HL-60 (cell line): Measurements from ENCODE around the gene WIPF1.

Source experiments
- DNase-seq, 2 experiments: peaks; one replicate each; pipeline ENCODE4 v3.0.0-alpha.2; 2010 to 2020; ENCODE audit warnings: low read depth in 1 of 2, low spot score in 1 of 2
- H3K27ac ChIP-seq: fragments of 250-450 bp; sonication (Bioruptor Pico); replicated peaks from 2 replicates; pipeline ENCODE4 v1.5.1; 2020; ENCODE audit warnings: mild to moderate bottlenecking, moderate library complexity
- H3K27me3 ChIP-seq: fragments of 250-450 bp; sonication (Bioruptor Pico); 2 replicates; pipeline ENCODE4 v1.5.1; 2021; ENCODE audit warnings: mild to moderate bottlenecking, moderate library complexity; ENCODE audit not compliant: insufficient read depth, poor library complexity, severe bottlenecking
- H3K4me3 ChIP-seq: replicated peaks from 2 replicates; pipeline ENCODE4 v1.5.1; 2011; ENCODE audit warnings: mild to moderate bottlenecking, control low read depth, low read length; ENCODE audit not compliant: insufficient read depth
- GABPA ChIP-seq: IDR thresholded peaks from 2 replicates; pipeline ENCODE4 v1.6.1; 2012; ENCODE audit warnings: low read depth
- POLR2AphosphoS5 ChIP-seq: IDR thresholded peaks from 2 replicates; pipeline ENCODE4 v1.6.1; 2012; ENCODE audit warnings: low read depth
- SPI1 ChIP-seq: IDR thresholded peaks from 2 replicates; pipeline ENCODE4 v1.6.1; 2012; ENCODE audit warnings: low read depth, mild to moderate bottlenecking, borderline replicate concordance
- TF ChIP-seq, protein P1 (sequence below): IDR thresholded peaks from one replicate; pipeline ENCODE4 v1.5.1; 2011; ENCODE audit warnings: low read length, control low read depth, inconsistent platforms; ENCODE audit not compliant: insufficient read depth
- TF ChIP-seq, protein P2 (sequence below): IDR thresholded peaks from 2 replicates; pipeline ENCODE4 v1.6.1; 2012; ENCODE audit warnings: low read depth; ENCODE audit not compliant: insufficient replicate concordance

WIPF1 gene

DNA sequence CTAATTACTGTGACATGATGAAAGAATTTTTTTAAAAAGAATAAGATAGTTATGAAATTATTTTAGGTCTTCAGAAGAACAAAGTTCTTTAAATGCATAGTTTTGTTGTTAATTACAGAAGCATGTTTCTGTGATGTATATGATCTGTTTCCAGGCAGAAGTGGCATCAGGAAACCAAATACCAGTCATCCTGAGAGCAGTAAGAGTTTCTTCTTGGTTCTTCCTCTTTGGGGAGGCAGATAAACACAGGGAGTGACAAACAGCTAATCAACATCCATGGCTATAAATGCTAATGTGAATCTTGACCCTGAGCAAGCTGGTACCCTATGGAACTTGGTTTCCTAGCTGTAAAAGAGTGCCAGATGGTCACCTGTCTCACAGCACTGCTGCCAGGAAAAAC lies 29.2 kb downstream of the WIPF1 start:
- DNase-seq, result no peak
- TF ChIP-seq POLR2AphosphoS5 (no peak), GABPA (no peak)
- Histone ChIP-seq H3K27ac (no peak overlapping the region), H3K27me3 (no peaks in the 10 kb centered on the region), H3K4me3 (no peak overlapping the region)

- H3K4me3 ChIP-seq, result no peak overlapping the region
- no peak overlapping the region for H3K27ac ChIP-seq
- H3K27me3 ChIP-seq, result no peaks in the 10 kb centered on the region
- no peak for DNase-seq
- no peak for TF ChIP-seq POLR2AphosphoS5
- TF ChIP-seq SPI1, result no peak
- TF ChIP-seq, protein P1, sequence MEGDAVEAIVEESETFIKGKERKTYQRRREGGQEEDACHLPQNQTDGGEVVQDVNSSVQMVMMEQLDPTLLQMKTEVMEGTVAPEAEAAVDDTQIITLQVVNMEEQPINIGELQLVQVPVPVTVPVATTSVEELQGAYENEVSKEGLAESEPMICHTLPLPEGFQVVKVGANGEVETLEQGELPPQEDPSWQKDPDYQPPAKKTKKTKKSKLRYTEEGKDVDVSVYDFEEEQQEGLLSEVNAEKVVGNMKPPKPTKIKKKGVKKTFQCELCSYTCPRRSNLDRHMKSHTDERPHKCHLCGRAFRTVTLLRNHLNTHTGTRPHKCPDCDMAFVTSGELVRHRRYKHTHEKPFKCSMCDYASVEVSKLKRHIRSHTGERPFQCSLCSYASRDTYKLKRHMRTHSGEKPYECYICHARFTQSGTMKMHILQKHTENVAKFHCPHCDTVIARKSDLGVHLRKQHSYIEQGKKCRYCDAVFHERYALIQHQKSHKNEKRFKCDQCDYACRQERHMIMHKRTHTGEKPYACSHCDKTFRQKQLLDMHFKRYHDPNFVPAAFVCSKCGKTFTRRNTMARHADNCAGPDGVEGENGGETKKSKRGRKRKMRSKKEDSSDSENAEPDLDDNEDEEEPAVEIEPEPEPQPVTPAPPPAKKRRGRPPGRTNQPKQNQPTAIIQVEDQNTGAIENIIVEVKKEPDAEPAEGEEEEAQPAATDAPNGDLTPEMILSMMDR, result no peak
- TF ChIP-seq, protein P2, sequence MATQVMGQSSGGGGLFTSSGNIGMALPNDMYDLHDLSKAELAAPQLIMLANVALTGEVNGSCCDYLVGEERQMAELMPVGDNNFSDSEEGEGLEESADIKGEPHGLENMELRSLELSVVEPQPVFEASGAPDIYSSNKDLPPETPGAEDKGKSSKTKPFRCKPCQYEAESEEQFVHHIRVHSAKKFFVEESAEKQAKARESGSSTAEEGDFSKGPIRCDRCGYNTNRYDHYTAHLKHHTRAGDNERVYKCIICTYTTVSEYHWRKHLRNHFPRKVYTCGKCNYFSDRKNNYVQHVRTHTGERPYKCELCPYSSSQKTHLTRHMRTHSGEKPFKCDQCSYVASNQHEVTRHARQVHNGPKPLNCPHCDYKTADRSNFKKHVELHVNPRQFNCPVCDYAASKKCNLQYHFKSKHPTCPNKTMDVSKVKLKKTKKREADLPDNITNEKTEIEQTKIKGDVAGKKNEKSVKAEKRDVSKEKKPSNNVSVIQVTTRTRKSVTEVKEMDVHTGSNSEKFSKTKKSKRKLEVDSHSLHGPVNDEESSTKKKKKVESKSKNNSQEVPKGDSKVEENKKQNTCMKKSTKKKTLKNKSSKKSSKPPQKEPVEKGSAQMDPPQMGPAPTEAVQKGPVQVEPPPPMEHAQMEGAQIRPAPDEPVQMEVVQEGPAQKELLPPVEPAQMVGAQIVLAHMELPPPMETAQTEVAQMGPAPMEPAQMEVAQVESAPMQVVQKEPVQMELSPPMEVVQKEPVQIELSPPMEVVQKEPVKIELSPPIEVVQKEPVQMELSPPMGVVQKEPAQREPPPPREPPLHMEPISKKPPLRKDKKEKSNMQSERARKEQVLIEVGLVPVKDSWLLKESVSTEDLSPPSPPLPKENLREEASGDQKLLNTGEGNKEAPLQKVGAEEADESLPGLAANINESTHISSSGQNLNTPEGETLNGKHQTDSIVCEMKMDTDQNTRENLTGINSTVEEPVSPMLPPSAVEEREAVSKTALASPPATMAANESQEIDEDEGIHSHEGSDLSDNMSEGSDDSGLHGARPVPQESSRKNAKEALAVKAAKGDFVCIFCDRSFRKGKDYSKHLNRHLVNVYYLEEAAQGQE, result no peak
- no peak for TF ChIP-seq GABPA
These were observed 30.7 kb downstream of the WIPF1 start for GRCh38 chr2:174566871-174567270.

DNA sequence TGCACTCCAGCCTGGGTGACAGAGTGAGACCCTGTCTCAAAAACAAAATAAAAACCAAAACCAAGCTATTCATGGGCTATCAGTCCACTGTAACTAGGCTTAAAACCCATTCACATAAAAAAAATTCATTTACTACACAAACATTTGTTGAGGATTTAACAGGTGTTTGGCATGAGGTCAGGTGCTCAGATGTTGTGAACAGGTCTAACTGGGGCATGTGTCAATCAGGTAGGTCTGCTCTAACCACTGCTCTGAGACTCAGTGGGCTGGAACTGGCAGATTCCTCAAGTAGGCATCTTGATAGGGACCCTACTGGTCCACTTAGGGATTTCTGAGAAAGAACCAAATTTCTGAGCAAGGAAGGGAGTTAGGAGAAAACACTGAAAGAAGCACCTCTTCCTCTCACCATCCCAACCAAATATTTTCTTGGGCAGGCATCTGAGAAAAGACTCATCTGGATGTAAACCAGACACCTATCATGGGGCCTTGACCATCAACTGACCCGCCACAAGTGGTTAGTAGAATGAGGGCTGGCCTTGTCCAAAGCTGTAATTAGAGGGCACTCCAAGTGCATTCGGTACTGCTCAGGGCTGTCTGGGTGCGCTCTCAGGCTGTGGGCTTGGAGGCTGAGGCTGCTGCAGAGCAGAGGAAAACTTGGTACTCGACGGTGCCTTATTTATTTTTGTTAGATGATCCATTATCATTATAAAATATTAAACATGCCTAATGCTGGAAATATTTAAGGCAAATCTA lies 33.9 kb downstream of the WIPF1 start:
- H3K4me3 ChIP-seq, result no peak overlapping the region
- TF ChIP-seq, protein P2, result no peak
- TF ChIP-seq, protein P1, result no peak
- no peak for TF ChIP-seq POLR2AphosphoS5
- TF ChIP-seq GABPA, result no peak
- no peak for TF ChIP-seq SPI1
- H3K27ac ChIP-seq, result no peak overlapping the region
- no peak for DNase-seq
- no peaks in the 10 kb centered on the region for H3K27me3 ChIP-seq

- TF ChIP-seq, protein P1, result no peak
- TF ChIP-seq POLR2AphosphoS5 (no peak), GABPA (no peak), SPI1 (no peak)
These were observed 35.6 kb downstream of the WIPF1 start for GRCh38 chr2:174561972-174562370.

More at GRCh38 chr2:174561972-174562370, 35.6 kb downstream of the WIPF1 start:
- no peak overlapping the region for H3K4me3 ChIP-seq
- DNase-seq, result no peak
- H3K27ac ChIP-seq, result no peak overlapping the region
- no peaks in the 10 kb centered on the region for H3K27me3 ChIP-seq
